WTC11 (cell line): ENCODE measurements around the gene WNK2.

Experiments
- CREB1 ChIP-seq: sonication (generic); formaldehyde crosslinking; IDR thresholded peaks from 2 replicates; pipeline ENCODE4 v1.8.0; 2023; ENCODE audit warnings: mild to moderate bottlenecking, missing genetic modification reagents
- CTCF ChIP-seq: fragments of 200-600 bp; IDR thresholded peaks from 2 replicates; pipeline ENCODE4 v1.8.0; 2022; ENCODE audit warnings: antibody characterized with exemption
- ETV6 ChIP-seq: sonication (generic); formaldehyde crosslinking; IDR thresholded peaks from 2 replicates; pipeline ENCODE4 v1.8.1; 2022; ENCODE audit warnings: mild to moderate bottlenecking, missing genetic modification reagents
- MXD4 ChIP-seq: fragments of 250-450 bp; sonication (Bioruptor Pico); IDR thresholded peaks from 2 replicates; pipeline ENCODE4 v1.8.0; 2021; ENCODE audit warnings: mild to moderate bottlenecking, moderate library complexity, borderline replicate concordance
- TCF7 ChIP-seq: sonication (generic); formaldehyde crosslinking; IDR thresholded peaks from 2 replicates; pipeline ENCODE4 v1.8.0; 2022; ENCODE audit warnings: mild to moderate bottlenecking, low read depth, missing genetic modification reagents, moderate library complexity

GRCh38 chr9:93192721-93193387, 8.9 kb downstream of the WNK2 start:
- TF ChIP-seq TCF7 (CRISPR knock-in tag) = no peak
- TF ChIP-seq ETV6 (CRISPR knock-in tag) = no peak
- no peak for TF ChIP-seq CTCF
- no peak for TF ChIP-seq CREB1
- TF ChIP-seq MXD4 (CRISPR knock-in tag) = no peak
